HUES6 (cell line): Measurements from ENCODE around the gene PCDHA5.
"Not testable (repeated sequence)": the region's sequence is repeated elsewhere in the genome, so short reads cannot be mapped to it uniquely, and the experiment has no call there.

Source experiments
- H3K27ac ChIP-seq: 2 replicates; pipeline ENCODE4 v1.7.0; 2013; ENCODE audit warnings: low read depth, mild to moderate bottlenecking, low read length, inconsistent platforms
- H3K27me3 ChIP-seq: 2 replicates; pipeline ENCODE4 v1.6.1; 2013; ENCODE audit warnings: low read length; ENCODE audit not compliant: control insufficient read depth, insufficient read depth
- H3K36me3 ChIP-seq: 2 replicates; pipeline ENCODE4 v1.6.1; 2013; ENCODE audit warnings: low read length; ENCODE audit not compliant: control insufficient read depth, insufficient read depth
- H3K4me1 ChIP-seq: 2 replicates; pipeline ENCODE4 v1.6.1; 2013; ENCODE audit warnings: low read length; ENCODE audit not compliant: control insufficient read depth, insufficient read depth
- H3K4me3 ChIP-seq: 2 replicates; pipeline ENCODE4 v1.5.1; 2013; ENCODE audit warnings: low read depth, low read length
- H3K9ac ChIP-seq: one replicate; pipeline ENCODE4 v1.6.1; 2013; ENCODE audit warnings: mild to moderate bottlenecking, low read length
- H3K9me3 ChIP-seq: 2 replicates; pipeline ENCODE4 v1.6.1; 2013; ENCODE audit warnings: low read depth, low read length; ENCODE audit not compliant: control insufficient read depth, insufficient read depth

The PCDHA5 gene

GRCh38 chr5:140821375-140822280 lies at the start of gene PCDHA5:
PCDHA5 (plus strand) TSS chr5:140821613.
- no peaks in the 10 kb centered on the region for H3K27me3 ChIP-seq
- peaks cover 5% of the 10 kb centered on the region; the same call in 1 of the 2 replicates for H3K9me3 ChIP-seq
- peak within 1 kb of the TSS; percentile 38; the same call in 1 of the 2 replicates for H3K4me3 ChIP-seq
- H3K27ac ChIP-seq, result no peak within 1 kb of the TSS
- H3K36me3 ChIP-seq, result no peaks in the 10 kb centered on the region
- no peak within 1 kb of the TSS for H3K9ac ChIP-seq
- H3K4me1 ChIP-seq, result no peaks in the 10 kb centered on the region

DNA sequence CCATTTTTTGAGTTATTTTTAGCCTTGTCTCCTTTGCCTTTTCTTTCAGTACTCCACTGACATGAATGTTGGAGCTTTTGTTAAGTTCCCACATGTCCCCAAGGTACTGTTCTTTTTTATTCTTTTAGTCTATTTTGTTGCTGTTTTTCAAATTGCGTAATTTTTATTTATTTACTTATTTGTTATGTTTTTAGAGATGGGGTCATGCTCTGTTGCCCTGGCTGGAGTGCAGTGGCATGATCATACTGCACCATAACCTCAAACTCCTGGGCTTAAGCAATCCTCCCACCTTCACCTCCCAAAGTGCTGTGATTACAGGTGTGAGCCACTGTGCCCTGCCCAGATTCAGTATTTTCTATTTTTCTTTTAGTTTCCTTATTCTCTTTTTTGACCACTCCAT lies 40.9 kb upstream of the PCDHA5 start:
- H3K9ac ChIP-seq, result no peak overlapping the region
- no peaks in the 10 kb centered on the region for H3K27me3 ChIP-seq
- no peak overlapping the region for H3K27ac ChIP-seq
- H3K4me3 ChIP-seq, result no peak overlapping the region
- no peaks in the 10 kb centered on the region for H3K4me1 ChIP-seq
- H3K36me3 ChIP-seq, result no peaks in the 10 kb centered on the region
- peaks cover 53% of the 10 kb centered on the region for H3K9me3 ChIP-seq

GRCh38 chr5:140785905-140786686 lies 35.3 kb upstream of the PCDHA5 start, which contains the start of gene PCDHA1:
PCDHA1 (plus strand) TSS chr5:140786140.
- Histone ChIP-seq H3K27ac (no peak within 1 kb of the TSS), H3K9ac (no peak within 1 kb of the TSS), H3K9me3 (peaks cover 59% of the 10 kb centered on the region), H3K27me3 (no peaks in the 10 kb centered on the region), H3K36me3 (no peaks in the 10 kb centered on the region), H3K4me1 (no peaks in the 10 kb centered on the region), H3K4me3 (no peak within 1 kb of the TSS)

DNA sequence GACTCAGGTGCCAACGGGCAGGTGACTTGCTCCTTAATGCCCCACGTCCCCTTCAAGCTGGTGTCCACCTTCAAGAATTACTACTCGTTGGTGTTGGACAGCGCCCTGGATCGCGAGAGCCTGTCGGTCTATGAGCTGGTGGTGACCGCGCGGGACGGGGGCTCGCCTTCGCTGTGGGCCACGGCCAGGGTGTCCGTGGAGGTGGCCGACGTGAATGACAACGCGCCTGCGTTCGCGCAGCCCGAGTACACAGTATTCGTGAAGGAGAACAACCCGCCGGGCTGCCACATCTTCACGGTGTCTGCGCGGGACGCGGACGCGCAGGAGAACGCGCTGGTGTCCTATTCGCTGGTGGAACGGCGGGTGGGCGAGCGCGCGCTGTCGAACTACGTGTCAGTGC lies 34.0 kb upstream of the PCDHA5 start:
- H3K27me3 ChIP-seq, H3K4me3 ChIP-seq, H3K4me1 ChIP-seq, H3K27ac ChIP-seq, H3K36me3 ChIP-seq, H3K9ac ChIP-seq: not testable (repeated sequence)
- peaks cover 53% of the 10 kb centered on the region for H3K9me3 ChIP-seq

DNA sequence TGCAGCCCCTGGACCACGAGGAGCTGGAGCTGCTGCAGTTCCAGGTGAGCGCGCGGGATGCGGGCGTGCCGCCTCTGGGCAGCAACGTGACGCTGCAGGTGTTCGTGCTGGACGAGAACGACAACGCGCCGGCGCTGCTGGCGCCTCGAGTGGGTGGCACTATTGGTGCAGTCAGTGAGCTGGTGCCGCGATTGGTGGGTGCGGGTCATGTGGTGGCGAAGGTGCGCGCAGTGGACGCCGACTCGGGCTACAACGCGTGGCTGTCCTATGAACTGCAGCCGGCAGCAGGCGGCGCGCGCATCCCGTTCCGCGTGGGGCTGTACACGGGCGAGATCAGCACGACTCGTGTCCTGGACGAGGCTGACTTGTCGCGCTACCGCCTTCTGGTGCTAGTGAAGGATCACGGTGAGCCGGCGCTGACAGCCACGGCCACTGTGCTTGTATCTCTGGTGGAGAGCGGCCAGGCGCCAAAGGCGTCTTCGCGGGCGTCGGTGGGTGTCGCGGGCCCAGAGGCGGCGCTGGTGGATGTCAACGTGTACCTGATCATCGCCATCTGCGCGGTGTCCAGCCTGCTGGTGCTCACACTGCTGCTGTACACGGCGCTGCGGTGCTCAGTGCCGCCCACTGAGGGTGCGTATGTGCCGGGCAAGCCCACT lies 33.4 kb upstream of the PCDHA5 start:
- not testable (repeated sequence) for H3K27ac ChIP-seq, H3K4me1 ChIP-seq, H3K36me3 ChIP-seq, H3K4me3 ChIP-seq, H3K27me3 ChIP-seq, H3K9ac ChIP-seq
- peaks cover 52% of the 10 kb centered on the region for H3K9me3 ChIP-seq

DNA sequence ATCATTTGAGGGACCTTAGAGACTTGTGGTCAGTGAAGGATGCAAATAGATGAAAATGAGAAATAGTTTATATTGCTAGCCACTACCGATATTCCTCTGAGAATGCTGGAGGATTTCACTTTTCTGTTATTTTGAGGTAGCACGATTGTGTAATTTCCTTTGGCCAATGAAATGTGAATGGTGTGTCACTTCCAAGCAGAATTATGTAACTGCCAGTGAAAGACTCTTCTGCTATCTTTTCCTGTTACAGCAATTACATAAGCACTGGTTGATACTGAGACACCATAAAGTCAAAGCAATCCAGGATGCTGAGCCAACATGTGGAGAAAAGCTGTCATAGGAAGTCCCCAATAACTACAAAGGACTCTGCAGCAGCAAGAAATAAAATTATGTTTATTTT lies 30.3 kb upstream of the PCDHA5 start:
- Histone ChIP-seq H3K4me3 (no peak overlapping the region), H3K27ac (no peak overlapping the region), H3K36me3 (no peaks in the 10 kb centered on the region), H3K27me3 (no peaks in the 10 kb centered on the region), H3K9ac (no peak overlapping the region), H3K4me1 (no peaks in the 10 kb centered on the region), H3K9me3 (peaks cover 46% of the 10 kb centered on the region)

DNA sequence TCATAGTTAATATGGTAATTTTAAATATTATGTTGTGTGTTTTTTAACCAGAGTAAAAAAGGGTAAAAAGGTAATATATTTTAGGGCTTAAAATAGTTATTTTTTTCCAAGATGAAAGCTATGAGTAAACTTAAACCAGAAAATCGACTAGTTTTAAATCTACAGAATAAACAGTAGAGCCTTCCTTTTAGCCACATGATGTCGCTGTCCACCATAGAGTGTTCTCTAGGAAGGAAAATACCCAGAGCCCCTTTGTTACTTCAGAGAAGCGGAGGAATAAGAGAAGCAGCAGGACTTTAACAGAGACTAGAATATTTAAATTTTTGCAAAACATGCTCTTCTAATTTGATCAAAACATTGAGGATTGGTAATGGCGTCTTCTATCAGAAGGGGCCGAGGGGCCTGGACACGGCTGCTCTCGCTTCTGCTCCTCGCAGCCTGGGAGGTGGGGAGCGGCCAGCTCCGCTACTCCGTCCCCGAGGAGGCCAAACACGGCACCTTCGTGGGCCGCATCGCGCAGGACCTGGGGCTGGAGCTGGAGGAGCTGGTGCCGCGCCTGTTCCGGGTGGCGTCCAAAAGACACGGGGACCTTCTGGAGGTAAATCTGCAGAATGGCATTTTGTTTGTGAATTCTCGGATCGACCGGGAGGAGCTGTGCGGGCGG lies 26.7 kb upstream of the PCDHA5 start, which contains the start of gene PCDHA2:
PCDHA2 (plus strand) TSS at position 258 of the 664 bp plus-strand sequence.
- peak within 1 kb of the TSS; percentile 71 for H3K4me3 ChIP-seq
- H3K9ac ChIP-seq, result peak within 1 kb of the TSS; percentile 40
- no peaks in the 10 kb centered on the region for H3K4me1 ChIP-seq
- no peak within 1 kb of the TSS for H3K27ac ChIP-seq
- peaks cover 20% of the 10 kb centered on the region for H3K9me3 ChIP-seq
- no peaks in the 10 kb centered on the region for H3K27me3 ChIP-seq
- peaks cover 4% of the 10 kb centered on the region; the same call in 1 of the 2 replicates for H3K36me3 ChIP-seq

GRCh38 chr5:140795259-140795641 lies 26.2 kb upstream of the PCDHA5 start:
- peak overlapping the region; percentile 71 for H3K4me3 ChIP-seq

DNA sequence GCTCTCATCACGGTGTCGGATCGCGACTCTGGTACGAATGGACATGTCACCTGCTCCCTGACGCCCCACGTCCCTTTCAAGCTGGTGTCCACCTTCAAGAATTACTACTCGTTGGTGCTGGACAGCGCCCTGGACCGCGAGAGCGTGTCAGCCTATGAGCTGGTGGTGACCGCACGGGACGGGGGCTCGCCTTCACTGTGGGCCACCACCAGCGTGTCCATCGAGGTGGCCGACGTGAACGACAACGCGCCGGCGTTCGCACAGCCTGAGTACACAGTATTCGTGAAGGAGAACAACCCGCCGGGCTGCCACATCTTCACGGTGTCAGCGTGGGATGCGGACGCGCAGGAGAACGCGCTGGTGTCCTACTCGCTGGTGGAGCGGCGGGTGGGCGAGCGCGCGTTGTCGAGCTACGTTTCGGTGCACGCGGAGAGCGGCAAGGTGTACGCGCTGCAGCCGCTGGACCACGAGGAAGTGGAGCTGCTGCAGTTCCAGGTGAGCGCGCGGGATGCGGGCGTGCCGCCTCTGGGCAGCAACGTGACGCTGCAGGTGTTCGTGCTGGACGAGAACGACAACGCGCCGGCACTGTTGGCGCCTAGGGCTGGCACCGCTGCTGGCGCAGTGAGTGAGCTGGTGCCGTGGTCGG lies 25.2 kb upstream of the PCDHA5 start:
- H3K27ac ChIP-seq, H3K9ac ChIP-seq, H3K27me3 ChIP-seq, H3K4me3 ChIP-seq, H3K36me3 ChIP-seq, H3K4me1 ChIP-seq: not testable (repeated sequence)
- H3K9me3 ChIP-seq, result peaks cover 18% of the 10 kb centered on the region

More at GRCh38 chr5:140795259-140795641, 26.2 kb upstream of the PCDHA5 start:
- H3K9me3 ChIP-seq, result peaks cover 20% of the 10 kb centered on the region
- no peak overlapping the region for H3K27ac ChIP-seq
- peaks cover 4% of the 10 kb centered on the region; the same call in 1 of the 2 replicates for H3K36me3 ChIP-seq
- no peaks in the 10 kb centered on the region for H3K4me1 ChIP-seq
- peak overlapping the region; percentile 40 for H3K9ac ChIP-seq
- H3K27me3 ChIP-seq, result no peaks in the 10 kb centered on the region

- Histone ChIP-seq H3K9me3 (peaks cover 19% of the 10 kb centered on the region), H3K4me1 (no peaks in the 10 kb centered on the region), H3K4me3 (no peak overlapping the region), H3K27ac (no peak overlapping the region), H3K27me3 (no peaks in the 10 kb centered on the region), H3K9ac (no peak overlapping the region), H3K36me3 (peaks cover 4% of the 10 kb centered on the region; the same call in 1 of the 2 replicates)
Observed at GRCh38 chr5:140796718-140797095, 24.7 kb upstream of the PCDHA5 start.
